Measurements from ENCODE around the gene AKAP8. TPM values are rescaled to one million over a fixed set of nuclear protein-coding genes. Genes with fewer than 3 reads are reported as not detected.
"Not testable (repeated sequence)": the region's sequence is repeated elsewhere in the genome, so short reads cannot be mapped to it uniquely, and the experiment has no call there.

AKAP8 gene
- total RNA-seq, 1 donor from 2014 or later, result 24.7 TPM

GRCh38 chr19:15374105-15374651 lies 5.4 kb downstream of the AKAP8 start:
- DNase-seq (ENCODE audit: low spot score) (peak; percentile 57), ATAC-seq (peak; percentile 2)

GRCh38 chr19:15373644-15374043 lies 5.9 kb downstream of the AKAP8 start:
- DNase-seq (ENCODE audit: low spot score), result no peak
- ATAC-seq, result no peak

DNA sequence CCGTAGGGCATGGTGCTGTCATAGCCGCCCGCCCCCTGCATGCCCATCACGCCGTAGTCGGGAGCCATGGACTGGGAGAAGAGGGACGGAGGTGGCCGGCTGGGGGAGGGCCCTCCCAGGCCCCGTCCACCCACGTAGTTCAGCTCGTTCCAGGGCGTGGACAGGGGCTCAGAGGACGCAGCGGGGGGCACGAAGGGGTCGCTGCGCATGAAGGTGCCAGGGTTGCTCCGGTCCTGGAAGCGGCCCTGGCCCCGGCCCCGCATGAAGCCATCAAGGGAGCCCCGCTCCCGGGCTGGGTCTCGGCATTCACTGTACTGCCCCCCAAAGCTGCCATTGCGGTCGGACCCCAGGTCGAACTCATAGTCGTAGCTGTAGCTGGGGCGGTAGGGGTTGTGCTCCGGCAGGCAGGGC lies 6.7 kb downstream of the AKAP8 start:
- DNase-seq (ENCODE audit: low spot score) (no peak), ATAC-seq (no peak)

DNA sequence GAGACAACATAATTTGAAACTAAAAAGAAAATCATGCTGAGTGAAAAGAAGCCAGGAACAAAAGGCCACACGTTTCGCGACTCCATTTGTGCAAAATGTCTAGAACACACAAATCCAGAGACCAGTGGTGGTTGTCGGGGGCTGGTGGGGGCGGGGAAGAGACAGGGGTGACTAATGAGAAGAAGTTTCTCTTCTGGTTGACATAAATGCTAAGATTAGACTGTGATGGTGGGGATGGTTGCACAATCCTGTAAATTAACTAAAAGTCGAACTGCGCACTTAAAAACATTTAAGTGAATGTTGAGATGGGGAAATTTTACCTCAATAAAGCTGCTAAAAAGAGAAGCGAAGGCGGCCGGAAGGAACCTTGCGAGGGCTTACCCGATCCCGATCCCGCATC lies 7.1 kb downstream of the AKAP8 start:
- DNase-seq (ENCODE audit: low spot score), result no peak
- no peak for ATAC-seq

- no peak for DNase-seq (ENCODE audit: low spot score)
- no peak for ATAC-seq
Observed at GRCh38 chr19:15371786-15372380, 7.7 kb downstream of the AKAP8 start.

DNA sequence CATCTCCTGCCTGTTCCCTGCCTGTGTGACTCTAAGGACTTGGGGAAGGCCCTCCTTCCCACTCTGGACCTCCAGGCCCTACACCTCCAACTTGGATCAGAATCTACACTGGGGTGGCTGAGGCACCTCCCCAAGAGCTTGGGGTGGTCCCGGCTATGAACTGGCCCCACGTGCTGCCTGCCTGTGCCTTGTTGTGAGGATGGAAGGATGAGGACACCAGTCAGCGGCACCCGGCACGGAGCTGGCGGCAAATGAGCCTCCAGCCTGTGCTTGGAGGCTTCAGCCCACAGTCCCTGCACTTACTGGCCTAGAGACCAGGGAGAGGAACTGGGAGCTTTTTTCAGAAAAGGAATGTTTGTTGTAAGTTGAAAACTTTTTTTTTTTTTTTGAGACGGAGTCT lies 8.5 kb downstream of the AKAP8 start:
- DNase-seq (ENCODE audit: low spot score), result no peak
- no peak for ATAC-seq

DNA sequence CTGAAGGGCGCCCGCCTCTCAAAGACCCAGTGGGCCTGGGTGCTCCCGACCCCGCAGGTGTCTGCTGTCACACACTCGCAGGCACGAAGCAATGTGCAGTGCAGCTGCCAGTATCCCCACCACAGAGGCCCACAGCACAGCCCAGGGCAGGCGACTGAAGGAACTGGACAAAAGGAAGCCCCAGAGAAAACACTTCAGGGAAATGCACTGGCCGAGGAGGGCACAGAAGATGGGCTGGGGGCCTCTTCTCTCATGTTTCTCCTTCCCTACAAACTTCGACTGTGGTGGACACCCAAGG lies 10.0 kb downstream of the AKAP8 start:
- no peak for DNase-seq (ENCODE audit: low spot score)
- ATAC-seq, result no peak

DNA sequence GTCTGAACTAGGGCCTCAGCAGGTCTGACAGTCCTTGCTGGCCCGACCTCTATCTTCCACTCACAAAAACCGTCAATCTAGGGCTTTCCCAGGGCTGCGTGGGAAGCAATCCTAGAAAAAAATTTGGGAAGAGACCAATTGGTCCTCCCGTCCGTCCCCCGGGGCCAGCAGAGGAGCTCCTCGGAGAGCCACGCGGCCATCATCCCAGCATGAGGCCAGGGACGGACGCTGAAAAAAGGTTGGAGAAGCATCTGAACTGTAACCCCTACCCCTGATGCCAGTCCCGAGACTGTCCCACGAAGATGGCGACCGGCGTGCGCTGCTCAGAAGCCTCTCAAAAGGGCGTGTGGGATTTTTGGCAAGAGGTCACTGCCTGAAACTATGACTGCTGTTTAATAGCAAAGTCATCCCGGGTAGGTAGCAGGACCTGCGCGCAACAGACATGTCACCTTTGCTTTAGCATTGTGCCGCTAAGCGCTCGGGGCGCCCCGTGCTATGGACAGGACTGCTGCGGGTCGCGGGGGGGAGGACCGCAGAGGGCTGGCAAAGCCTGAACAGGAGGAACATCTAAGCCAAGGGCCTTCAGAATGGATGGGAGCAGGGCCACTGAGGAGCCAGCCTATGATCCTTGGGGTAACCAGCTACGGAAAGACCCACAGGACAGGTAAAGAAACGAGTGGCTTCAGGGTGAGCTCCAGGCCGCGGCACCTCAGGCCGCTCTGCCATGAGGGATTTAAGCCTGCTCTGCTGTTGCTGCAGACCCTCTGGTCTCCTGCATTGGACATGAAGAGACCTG lies 10.6 kb downstream of the AKAP8 start:
- no peak for DNase-seq (ENCODE audit: low spot score)
- ATAC-seq, result no peak

- DNase-seq (ENCODE audit: low spot score) (no peak), ATAC-seq (peak; percentile 8)
Observed at GRCh38 chr19:15368051-15368632, 11.4 kb downstream of the AKAP8 start.

DNA sequence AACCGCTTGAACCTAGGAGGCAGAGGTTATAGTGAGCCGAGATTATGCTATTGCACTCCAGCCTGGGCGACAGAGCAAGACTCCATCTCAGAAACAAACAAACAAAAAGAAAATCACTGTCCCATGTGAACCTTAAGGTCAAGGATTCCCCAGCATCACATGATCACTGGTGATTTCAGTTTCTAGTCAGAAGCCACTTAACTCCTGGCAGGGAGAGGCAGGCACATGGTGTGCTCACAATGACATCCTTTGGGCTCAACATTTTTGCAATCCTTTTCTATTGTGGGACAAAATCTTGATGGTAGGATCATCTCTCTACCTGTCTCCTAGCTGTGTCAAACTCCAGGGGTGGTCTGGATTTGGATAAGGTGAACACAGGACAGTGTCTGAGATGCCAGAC lies 12.1 kb downstream of the AKAP8 start:
- no peak for DNase-seq (ENCODE audit: low spot score)
- peak; percentile 65 for ATAC-seq

DNA sequence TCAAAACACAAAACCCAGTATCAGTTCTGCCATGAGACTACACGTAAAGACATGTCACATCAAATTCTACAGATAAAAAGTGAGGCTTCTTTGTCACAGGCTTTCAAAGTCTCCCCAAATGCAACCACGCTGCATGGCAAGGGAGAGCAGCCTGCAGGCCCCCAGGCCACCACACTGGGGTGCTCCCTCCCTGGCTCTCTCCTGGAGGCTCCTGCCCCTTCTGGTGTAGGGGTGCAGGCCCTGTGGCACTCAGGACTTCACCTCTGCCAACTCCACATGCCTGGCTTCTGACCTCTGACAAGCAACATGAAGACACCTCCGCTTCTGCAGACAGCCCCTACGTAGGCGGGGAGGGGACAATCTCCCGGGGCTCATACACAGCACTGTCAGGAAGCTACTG lies 14.3 kb downstream of the AKAP8 start:
- no peak for DNase-seq (ENCODE audit: low spot score)
- no peak for ATAC-seq

DNA sequence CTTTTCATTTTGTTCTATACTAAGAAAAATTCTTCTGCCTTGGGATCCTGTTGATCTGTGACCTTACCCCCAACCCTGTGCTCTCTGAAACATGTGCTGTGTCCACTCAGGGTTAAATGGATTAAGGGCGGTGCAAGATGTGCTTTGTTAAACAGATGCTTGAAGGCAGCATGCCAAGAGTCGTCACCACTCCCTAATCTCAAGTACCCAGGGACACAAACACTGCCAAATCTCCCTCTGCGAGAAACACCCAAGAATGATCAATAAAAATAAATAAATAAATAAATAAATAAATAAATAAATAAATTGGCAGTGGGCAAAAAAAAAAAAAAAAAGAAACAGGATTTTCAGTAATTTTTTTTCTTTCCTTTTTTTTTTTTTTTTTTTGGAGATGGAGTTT lies 15.8 kb downstream of the AKAP8 start:
- not testable (repeated sequence) for ATAC-seq; DNase-seq (ENCODE audit: low spot score)

DNA sequence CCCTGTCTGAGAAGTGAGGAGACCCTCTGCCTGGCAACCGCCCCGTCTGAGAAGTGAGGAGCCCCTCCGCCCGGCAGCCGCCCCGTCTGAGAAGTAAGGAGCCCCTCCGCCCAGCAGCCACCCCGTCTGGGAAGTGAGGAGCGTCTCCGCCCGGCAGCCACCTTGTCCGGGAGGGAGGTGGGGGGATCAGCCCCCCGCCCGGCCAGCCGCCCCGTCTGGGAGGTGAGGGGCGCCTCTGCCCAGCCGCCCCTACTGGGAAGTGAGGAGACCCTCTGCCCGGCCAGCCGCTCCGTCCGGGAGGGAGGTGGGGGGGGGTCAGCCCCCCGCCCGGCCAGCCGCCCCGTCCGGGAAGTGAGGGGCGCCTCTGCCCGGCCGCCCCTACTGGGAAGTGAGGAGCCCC lies 16.5 kb downstream of the AKAP8 start:
- DNase-seq (ENCODE audit: low spot score); ATAC-seq: not testable (repeated sequence)

- ATAC-seq, result peak; percentile 57
- DNase-seq (ENCODE audit: low spot score), result not testable (repeated sequence)
Observed at GRCh38 chr19:15360015-15360414, 19.6 kb downstream of the AKAP8 start.

GRCh38 chr19:15358918-15359317 lies 20.7 kb downstream of the AKAP8 start:
- DNase-seq (ENCODE audit: low spot score) (no peak), ATAC-seq (no peak)

DNA sequence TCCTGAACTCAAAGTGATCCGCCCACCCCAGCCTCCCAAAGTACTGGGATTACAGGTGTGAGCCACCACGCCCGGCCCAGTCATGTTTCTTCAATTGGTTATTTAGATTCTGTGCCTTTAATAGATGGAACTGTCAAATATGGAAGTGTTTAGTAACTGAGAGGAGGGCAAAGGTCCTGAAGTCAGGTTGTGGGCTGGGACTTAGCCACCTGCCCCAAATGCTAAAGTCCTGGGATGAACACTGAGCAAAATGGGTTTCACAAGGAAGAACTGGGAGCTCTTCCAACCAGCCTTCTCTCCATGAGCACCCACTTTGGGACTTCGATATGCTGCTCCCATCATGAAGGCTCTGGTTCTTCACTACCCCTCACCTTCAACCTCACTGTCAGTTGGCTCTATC lies 21.7 kb downstream of the AKAP8 start:
- peak; percentile 85 for DNase-seq (ENCODE audit: low spot score)
- peak; percentile 84 for ATAC-seq

- DNase-seq (ENCODE audit: low spot score), result no peak
- ATAC-seq, result no peak
Observed at GRCh38 chr19:15354566-15355296, 24.9 kb downstream of the AKAP8 start.

- ATAC-seq, result no peak
Observed at GRCh38 chr19:15353908-15354307, 25.7 kb downstream of the AKAP8 start.

GRCh38 chr19:15352535-15352934 lies 27.1 kb downstream of the AKAP8 start:
- not testable (repeated sequence) for DNase-seq (ENCODE audit: low spot score)

More at GRCh38 chr19:15353908-15354307, 25.7 kb downstream of the AKAP8 start:
- DNase-seq (ENCODE audit: low spot score), result no peak

DNA sequence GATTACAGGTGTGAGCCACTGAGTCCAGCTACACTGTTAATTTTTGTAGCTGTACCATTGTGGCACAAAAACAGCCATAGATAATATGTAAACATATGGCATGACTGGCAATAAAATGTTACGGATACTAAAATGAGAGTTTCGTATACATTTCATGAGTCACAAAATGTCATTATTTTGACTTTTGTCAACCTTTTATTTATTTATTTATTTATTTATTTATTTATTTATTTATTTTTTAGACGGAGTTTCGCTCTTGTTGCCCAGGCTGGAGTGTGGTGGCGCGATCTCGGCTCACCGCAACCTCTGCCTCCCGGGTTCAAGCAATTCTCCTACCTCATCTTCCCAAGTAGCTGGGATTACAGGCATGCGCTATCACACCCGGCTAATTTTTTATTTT lies 38.3 kb downstream of the AKAP8 start:
- not testable (repeated sequence) for ATAC-seq; DNase-seq (ENCODE audit: low spot score)

More at GRCh38 chr19:15352535-15352934, 27.1 kb downstream of the AKAP8 start:
- not testable (repeated sequence) for ATAC-seq

DNA sequence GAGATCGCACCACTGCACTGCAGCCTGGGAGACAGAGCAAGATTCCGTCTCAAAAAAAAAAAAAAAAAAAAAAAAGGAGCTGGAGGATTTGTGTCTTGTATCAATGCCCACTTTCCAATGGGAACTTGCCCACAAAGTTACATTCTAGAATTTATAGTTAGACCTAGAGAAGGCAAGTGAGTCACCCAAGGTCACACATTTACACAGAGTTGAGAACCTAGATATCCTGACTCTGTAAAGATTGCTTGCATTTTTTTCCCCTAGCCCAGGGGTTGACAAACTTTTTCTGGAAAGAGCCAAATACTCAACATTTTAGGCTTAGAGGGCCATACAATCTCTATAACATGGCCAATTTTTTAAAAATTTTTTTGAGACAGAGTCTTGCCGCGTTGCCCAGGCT lies 39.5 kb downstream of the AKAP8 start:
- ATAC-seq, result no peak
- no peak for DNase-seq (ENCODE audit: low spot score)

All from left lobe of liver (tissue), 2 donors.